HG03135 (cell line): ENCODE measurements around the gene DAD1.
"Not testable (repeated sequence)": the region's sequence is repeated elsewhere in the genome, so short reads cannot be mapped to it uniquely, and the experiment has no call there.

ENCODE experiments used
- ATAC-seq: cut with Tn5 transposase; IDR thresholded peaks from one replicate; pipeline ENCODE4 v1.9.1; 2021; ENCODE audit warnings: mild to moderate bottlenecking, moderate library complexity; ENCODE audit not compliant: unreplicated experiment

Gene DAD1

DNA sequence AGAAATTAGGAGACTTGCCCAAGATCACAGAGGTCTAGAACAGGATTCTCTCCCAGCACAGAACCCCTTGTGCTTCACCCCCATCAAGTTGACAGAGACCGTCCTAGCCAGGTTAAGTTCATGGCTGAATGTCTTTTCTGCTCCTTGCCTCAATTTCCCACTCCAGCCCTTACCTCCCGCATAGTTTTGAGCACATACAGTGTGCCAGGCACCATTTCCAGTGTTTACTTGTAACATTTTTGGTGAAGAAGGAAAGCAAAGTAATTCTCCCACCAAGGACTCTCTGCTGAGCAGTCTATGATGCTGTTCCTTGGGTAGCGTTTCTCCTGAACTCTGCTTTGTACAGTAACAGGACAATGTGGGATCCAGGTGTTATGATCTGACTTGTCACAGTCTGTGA lies 10.3 kb upstream of the DAD1 start:
- ATAC-seq: no peak

DNA sequence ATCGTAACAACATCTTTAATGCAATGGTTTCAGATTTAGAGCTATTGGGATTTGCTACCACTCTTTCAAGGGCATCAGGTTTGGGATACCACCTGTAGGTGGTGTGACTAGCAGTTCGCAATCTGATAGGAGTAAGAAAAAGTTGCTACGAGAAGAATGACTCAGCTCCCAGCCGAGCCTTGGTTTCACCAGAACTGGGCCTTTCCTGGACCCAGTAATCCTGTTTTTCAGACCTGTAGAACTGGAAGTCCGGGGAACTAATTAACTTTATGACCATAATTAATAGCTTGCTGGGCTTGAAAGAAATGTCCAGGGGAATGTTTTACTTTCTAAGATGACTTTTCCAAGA lies 9.8 kb upstream of the DAD1 start:
- ATAC-seq: no peak

DNA sequence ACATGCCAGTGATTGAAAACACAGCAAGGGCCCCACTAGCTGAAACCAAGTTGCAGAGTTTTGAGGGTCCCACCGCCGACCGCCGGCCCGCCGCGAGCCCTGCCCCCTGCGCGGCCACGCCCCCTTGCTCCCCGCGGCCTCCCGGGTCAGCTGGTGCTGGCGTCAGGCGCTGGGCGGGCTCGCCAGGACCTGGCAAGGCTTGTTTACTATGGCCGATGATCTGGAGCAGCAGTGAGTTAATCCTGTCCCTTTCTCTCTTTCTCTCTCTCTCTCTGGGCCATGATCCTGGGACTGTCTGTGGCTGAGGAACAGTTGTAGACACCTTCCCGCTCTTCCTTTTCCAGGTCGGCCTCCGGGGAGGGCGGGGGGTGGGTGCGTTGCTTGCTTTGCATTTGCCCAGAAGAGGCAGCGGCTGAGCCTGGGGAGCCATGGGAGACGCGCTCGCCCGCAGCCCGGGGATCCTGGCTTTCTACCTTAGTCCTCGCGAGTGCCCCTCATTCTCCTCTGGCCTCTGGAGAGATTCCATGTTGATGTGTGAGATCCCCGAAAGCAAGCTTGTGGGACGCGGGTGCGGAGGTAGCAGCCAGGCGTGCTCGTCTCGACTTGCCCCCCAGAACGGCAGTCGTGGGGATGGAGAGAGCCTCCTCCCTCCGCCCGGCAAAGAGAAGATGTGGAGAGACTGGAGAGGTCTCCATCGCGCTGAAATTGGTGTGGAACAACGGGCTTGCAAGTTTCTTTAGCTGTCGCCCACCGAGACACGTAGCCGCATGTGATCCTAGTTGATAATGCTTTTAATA lies 9.3 kb upstream of the DAD1 start, which contains the start of gene ABHD4:
ABHD4 (plus strand) TSS at position 202 of the 797 bp plus-strand sequence; CDS start at position 209, 7 bp downstream.
- ATAC-seq: peak; percentile 68

DNA sequence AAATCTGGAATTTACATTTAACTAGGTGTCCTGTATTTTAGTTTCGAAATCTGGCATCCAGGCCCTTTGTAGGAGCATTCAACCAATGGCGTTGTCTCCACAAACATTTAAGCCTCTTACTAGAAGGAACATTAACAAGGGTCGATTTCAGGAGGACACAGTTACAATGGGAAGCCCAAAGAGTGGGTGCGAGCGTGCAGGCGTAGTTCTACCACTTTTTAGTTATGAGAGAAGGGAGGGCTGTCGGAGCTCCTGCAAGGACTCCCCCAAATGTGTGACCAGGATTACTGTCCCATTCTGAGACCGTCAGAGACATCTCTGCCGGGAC lies 8.7 kb upstream of the DAD1 start:
- ATAC-seq: peak; percentile 15

DNA sequence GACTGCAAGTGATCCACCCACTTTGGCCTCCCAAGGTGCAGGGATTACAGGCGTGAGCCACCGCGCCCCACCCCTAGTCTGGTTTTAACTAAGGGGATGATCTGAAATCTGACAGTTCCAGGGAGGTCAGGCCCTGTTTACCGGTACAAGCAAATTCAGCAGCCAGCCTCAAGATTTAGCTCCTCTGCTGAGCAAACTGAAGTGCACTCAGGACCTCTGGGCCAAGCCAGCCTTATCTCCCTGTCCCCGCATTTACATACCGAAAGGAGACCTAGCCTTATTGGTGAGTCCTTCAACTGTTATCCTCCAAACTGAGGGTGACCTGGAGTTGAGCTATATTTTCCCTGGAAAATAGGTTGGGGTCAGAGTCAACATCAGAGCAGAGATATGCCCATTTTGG lies 8.2 kb upstream of the DAD1 start:
- no peak for ATAC-seq

DNA sequence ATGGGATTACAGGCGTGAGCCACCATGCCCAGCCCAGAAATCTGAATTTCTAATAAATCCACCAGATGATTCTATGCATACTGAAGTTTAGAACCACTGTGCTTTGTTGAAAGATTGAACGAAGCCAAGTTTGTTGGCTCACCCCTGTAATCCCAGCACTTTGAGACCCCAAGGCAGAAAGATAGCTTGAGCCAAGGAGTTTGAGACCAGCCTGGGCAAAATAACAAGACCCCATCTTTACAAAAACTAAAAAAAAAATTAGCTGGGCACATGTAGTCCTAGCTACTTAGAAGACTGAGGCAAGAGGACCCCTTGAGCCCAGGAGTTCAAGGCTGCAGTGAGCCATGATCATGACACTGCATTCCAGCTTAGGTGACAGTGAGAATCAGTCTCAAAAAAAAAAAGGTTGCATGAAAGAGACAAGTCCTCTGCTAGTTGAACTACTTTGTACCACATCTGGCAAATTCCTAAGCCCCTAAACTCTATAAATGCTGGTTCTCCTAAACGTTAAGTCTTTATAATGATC lies 7.4 kb upstream of the DAD1 start:
- ATAC-seq: no peak

DNA sequence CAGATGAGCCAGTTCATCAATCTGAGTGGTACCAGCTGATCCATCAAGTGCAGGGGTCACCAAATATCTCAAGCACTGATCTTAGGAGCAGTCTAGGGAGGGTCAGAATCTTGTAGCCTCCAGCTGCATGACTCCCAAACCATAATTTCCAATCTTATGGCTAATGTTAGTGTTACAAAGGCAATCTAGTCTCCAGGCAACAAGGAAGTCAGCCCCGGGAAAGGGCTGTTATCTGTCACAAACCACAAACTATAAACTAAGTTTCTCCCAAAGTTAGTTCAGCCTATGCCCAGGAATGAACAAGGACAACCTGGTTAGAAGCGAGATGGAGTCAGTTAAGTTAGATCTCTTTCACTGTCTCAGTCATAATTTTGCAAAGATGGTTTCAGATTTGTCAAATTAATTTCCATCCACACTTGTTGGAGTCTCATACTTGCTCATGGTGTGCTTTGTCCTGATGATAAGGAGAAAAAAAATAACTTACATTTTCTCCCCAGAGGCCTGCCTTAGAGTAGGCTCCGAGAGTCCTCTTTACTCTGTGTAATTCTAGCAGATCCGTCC lies 5.2 kb upstream of the DAD1 start:
- ATAC-seq: no peak

DNA sequence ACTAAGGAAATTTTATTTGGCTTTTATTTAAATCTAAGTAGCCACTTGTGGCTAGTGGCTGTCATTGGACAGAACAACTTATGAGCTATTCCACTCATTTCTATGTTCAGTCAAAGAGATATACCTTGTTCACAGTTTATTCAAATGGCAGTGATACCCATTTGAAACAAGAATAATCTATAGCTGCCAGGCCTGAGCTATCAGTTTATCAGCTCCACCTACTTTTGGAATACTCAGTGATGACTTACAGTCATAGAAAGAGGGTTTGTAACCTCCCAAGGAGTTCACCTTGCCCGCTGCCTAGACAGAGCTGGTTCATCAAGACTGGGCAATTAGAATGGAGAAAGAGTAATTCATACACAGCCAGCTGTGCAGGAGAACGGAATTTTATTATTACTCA lies 4.6 kb upstream of the DAD1 start:
- no peak for ATAC-seq

DNA sequence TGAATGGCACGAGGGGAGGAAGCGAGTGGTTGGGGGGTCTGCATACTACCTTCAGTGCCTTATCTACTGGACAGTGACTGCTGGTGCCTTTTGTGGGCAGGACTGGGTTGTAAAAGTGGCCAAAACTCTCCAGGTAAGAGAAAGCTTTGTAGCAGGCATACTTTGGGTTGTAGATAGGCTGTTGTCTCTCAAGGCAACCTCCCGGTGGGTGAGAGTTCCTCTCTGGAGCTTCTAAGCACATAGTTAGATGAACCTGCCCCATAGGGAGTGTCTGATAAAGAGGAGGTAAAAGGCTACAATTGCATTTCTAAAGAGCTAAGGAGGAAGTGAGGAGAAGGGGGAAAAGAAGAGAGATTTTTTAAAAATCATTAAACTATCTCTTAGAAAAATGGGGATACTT lies 4.2 kb upstream of the DAD1 start:
- ATAC-seq: no peak

DNA sequence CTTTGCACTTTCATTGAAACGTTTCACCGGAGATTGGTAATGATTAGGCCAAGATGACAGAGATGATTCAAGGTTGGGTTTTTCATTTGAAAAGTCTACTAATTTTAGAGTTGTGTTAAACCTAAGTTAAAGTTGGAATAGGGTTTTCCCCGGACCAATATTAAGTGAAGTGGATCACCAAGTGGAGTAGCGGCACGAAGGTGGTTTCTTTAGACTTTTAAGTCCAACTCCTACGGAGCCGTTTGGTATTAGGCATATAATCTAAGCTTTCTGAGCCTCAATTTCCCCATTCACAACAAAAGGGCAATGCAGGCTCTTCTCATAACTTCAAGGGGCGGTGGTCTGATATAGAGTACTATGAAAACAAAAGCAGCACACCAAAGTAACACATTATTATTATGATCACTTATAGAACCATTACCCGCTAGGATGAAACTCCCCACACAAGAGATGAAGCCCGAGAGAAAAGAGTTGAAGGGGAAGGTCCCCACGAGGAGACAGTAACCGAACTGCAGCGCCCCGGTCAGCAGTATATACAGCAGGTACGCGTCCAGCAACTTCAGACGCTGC lies 413 bp downstream of the DAD1 start:
- ATAC-seq: no peak

DNA sequence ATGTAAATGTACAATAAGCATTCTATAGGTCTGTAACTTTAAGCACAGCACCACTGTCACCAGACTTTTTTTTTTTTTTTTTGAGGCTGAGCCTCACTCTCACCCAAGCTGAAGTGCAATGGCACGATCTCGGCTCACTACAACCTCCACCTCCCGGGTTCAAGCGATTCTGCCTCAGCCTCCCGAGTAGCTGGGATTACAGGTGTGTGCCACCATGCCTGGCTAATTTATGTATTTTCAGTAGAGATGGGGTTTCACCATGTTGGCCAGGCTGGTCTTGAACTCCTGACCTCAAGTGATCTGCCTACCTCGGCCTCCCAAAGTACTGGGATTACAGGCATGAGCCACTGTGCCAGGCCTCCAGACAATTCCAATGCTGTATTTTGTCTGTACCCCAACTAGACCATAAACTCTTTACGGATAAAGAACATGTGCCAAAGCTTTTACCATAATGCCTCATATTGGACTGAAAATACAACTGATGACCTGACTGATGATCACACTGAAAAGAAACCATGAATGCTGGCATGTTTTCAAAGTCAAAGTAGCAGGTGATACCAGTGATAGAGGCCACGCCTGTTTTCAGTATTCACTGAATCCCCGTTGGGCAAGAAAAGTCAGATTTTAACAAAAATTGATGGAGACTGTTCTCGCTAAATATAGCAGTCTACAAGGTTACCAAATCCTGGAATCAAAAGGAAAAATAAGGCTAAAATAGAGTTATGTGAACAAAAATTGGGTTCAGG lies 1.2 kb downstream of the DAD1 start:
- ATAC-seq: not testable (repeated sequence)

DNA sequence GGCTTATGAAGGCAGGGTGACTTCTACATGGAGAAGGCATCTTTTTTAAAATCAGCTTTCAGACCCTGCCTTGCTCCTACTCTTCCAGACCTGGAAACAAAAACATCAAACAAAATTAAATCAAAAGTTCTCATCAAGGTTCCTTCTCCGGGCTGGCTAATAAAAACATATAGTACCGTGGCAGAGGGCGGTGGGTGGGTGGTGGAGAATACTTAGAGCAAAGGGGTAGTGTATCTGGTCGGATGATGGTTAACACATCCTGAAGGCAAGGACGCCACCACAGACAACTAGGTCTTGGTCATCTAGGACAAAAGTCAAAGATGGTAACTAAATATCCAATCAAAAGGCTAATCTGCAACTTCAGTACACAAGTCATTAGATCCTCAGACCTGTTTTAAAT lies 1.8 kb downstream of the DAD1 start:
- no peak for ATAC-seq

DNA sequence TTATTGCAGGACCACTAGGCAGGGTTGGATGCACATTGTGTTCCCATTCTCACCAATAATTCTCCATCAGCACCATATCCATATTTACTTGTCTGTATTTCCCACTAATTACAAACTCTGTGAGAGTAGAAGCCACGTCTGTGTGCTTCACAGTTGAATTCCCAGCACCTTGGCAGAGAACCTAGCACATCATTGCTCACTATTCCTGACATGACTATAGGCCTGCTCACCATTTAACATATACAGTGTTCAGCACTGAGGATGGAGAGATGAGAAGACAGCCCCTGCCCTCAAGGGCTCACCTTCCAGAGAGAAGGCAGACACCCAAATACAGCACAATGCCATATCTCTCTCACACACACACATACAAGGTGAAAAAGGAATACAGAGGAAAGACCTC lies 5.0 kb downstream of the DAD1 start:
- ATAC-seq: no peak

DNA sequence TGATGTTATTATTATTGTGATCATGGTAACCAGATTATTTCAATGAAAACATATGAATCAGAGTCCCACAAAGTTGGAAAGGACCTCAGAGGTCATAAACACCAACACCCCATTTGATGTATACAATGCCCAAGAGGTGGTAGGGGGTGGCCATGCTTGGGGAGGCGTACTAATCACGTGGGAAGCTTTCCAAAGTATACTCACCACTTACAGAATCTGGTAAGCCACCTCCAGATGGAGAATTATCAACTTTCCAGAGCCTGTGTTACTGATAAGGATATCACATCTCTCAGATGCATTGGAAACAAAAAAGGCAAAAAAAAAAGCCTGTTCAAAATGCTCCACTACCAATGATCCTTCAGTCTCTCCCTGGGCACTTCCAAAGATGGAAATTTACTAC lies 8.4 kb downstream of the DAD1 start:
- no peak for ATAC-seq

DNA sequence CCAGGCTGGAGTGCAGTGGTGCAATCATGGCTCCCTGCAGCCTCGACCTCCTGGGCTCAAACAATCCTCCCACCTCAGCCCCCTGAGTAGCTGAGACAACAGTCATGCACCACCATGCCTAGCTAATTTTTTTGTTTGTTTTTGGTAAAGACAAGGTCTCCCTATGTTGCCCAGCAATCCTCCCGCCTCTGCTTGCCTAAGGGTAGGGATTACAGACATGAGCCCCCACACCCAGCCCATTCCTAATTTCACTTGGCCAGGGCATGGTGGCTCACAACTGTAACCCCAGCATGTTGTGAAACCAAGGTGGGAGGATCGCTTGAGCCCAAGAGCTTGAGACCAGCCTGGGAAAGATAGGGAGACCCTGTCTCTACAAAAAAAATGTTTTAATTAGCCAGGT lies 9.1 kb downstream of the DAD1 start:
- no peak for ATAC-seq

DNA sequence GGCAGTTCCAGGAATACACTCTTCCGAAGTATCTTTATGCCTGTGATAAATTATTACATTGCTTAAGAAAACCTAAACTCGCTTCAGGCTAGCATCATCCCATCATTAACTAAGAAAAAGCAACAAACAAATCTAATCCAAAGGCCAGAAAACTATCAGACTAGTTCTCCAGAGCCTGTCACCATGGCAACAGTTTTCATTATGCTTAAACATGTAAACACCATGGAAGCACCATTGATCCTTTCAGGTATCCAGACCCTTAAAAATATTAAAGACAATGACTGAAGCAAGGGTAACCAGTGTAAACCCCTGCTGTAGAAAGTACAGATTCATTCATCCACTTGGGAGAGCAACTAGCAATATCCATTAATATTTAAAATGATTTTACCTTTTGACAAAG lies 9.8 kb downstream of the DAD1 start:
- no peak for ATAC-seq

DNA sequence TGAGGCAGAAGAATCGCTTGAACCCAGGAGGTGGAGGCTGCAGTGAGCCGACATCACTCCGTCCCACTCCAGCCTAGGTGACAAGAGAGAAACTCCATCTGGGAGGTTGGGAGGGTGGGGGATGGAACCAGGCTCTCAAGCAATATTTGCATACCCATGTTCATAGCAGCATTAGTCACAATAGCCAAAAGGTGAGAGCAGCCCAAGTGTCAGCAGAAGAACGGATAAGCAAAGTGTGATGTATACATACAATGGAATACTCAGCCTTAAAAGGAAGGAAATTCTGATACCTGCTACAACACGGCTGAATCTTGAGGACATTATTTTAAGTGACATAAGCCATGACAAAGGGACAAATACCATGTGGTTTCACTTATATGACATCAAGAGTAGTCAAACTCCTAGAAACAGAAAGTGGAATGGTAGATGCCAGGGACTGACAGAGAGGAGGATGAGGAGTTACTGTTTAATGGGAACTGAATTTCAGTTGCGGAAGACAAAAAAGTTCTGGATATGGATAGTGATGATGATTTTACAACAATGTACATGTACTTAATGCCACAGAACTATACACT lies 11.6 kb downstream of the DAD1 start:
- no peak for ATAC-seq

DNA sequence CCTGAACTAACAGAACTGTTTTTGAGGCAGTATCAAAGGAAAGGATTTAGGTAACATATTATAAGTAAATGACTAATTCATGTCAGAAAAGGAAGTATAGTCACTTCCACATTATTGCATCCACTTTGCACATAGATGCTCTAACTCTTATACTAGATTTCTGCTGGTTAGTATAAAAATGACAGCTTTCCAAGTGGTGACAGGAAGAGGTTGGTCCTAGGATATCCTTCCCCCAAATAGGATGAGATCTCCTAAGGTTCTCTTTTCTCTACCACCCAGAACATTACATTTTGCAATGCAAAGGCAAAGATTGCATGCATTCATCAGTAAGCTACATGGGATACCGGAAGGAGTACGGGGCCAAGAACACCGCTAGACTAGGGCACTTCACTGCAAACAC lies 15.2 kb downstream of the DAD1 start:
- no peak for ATAC-seq

DNA sequence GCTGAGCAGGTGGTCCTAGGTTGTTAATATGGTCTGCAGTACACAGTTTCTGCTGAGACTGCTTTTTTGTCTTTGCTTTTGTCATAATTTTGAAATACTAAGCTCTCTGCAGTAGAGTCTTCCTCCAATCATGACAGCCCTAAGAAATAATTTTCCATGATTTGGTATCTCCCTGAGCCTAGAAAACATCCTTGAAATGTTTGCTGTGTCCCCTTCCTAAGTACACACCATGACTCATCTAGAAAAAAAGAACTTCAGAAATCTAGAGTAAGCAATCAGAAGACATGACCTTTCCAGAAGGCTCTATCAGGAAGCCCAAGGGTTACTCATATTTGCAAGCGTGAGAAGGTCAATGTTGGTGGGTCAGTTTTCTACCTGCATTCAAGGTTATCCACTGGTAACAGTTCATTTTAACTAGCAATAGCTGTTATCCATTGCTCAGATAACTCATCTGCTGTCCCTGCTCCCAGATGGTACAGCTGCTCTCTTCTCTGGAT lies 16.4 kb downstream of the DAD1 start:
- no peak for ATAC-seq

DNA sequence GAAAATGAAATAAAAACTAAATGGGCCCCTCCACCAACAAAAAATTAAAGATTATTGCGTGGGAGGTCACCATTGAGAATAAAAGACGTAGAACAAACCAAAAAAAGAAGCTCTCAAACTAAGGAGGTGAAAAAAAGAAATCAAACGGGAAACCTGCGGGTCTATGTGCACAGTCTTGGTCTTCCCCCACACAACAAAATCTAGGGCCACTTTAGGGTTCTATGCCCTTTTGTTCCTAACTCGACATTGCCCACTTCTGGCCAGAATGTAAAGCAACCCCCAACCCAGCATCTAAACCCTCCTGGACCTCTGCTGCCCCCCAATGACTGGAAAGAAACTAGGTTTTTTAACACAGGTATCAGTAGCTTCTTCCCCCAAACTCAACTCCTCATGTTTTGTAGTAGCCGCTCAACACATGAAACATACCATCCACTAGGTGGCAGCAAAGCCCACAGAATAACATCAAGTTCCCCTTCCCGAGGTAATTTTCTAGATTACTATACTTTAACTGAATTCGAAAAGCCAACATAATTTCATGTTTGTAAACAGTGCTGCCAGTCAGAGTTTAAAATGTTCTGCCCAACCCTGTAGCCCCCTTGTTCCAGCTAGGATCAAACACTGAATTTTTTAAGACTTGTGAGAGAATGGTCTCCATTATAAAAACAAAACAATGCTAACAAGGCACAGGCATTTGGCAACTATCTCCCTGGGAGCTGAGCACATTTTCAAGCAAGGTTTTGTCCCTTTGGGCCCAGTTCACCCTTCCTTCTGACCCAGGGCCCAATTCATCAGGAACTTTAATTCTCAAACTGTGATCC lies 18.7 kb downstream of the DAD1 start:
- ATAC-seq: peak; percentile 67
